SK-MEL-5 (cell line): Measurements from ENCODE around the gene APLP2. TPM values are rescaled to one million over a fixed set of nuclear protein-coding genes. Genes with fewer than 3 reads are reported as not detected.
"Not testable (repeated sequence)": the region's sequence is repeated elsewhere in the genome, so short reads cannot be mapped to it uniquely, and the experiment has no call there.

ENCODE experiments used
- DNase-seq: peaks from one replicate; pipeline ENCODE4 v3.0.0-alpha.2; 2016; ENCODE audit warnings: low read depth, low spot score
- in situ Hi-C: cut with HindIII; loops from 2 replicates; pipeline ENCODE4 v1.10.0; 2016; ENCODE audit warnings: low sequenced_read_pairs, high pct_unique_total_duplicates, low pct_unique_long_range_greater_than_20kb
- total RNA-seq: library from RNA; depleted of rRNA; stranded (reverse); fragments of >200 nt; shearing (Covaris generic); gene quantifications from 2 replicates; pipeline ENCODE4 v1.2.3, GENCODE V29; 2014

APLP2 gene
- total RNA-seq, 1 experiment from 2014 or later: 96.7 TPM

DNA sequence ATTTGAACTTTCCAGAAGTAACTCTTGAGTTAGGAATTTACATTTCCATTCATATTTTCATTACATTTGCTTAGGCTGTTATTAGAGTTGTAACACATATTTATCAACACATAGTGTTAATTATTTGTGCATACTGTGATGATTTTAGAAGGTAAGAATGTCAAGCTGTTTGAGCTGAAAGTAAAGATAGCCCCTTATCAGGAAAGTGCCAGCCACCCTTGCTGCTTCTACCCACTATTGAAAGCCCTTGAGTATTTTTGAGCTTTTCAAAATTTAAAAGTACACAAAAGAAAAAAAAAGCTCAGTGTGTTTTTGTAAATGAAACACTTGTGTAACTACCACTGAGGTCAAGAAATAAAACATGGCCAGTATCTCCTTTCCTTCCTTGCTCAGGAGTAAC lies 8.0 kb downstream of the APLP2 start:
- no peak for DNase-seq
- in situ Hi-C loops: no loop called here

DNA sequence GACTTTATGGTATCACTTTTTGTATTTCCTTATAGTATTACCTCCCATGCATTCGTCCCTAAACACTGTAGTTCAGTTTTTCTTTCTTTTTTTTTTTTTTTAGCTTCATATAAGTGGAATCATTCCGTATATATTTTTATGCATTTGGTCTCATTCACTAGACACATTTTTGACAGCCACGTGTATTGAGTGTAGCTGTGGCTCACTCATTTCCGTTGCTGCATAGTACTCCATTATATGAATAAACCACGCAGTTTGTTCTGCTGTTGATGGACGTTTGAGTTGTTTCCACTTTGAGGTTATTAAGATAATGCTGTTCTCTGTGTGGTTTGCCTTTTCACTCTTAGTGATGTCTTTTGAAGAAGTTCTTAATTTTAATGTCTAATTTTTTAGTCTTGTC lies 8.4 kb downstream of the APLP2 start:
- in situ Hi-C loops: no loop called here
- peak; percentile 8 for DNase-seq

DNA sequence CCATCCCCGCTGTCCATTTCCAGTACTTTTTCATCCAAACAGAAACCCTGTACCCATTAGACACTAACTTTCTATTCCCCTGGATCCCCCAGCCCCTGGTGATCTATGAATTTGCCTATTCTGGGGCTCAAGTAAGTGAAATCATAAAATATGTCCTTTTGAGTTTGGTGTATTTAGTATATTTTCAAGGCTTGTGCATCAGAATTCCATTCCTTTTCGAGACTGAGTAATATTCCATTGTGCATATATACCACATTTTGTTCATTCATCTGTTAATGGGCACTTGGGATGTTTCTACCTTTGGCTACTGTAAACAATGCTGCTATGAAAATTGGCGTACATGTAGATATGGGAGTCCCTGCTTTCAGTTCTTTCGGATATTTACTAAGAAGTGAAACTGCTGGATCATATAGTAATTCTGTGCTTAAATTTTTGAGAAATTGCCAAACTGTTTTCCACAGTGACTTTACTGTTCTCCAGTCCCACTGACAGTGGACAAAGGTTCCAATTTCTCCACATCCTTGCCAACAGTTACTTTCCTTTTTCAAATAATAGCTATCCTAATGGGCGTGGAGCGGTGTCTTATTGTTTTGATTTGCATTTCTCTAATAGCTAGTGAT lies 16.1 kb downstream of the APLP2 start:
- in situ Hi-C loops: no loop called here
- DNase-seq: no peak

DNA sequence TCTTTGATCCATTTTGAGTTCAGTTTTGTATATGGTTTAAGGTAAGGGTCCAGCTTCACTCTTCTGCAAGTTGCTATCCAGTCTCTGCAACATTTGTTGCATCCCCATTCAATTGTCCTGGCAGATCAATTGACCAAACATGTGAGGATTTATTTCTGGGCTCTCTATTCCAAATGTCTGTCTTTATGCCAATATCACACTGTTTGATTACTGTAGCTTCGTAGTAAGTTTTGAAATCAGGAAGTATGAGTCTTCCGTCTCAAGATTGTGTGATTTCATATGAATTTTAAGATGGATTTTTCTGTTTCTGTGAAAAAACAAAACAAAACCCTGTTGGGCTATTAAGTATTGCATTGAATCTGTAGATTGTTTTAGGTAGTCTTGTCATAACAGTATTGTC lies 17.0 kb downstream of the APLP2 start:
- in situ Hi-C loops: no loop called here
- DNase-seq: no peak

DNA sequence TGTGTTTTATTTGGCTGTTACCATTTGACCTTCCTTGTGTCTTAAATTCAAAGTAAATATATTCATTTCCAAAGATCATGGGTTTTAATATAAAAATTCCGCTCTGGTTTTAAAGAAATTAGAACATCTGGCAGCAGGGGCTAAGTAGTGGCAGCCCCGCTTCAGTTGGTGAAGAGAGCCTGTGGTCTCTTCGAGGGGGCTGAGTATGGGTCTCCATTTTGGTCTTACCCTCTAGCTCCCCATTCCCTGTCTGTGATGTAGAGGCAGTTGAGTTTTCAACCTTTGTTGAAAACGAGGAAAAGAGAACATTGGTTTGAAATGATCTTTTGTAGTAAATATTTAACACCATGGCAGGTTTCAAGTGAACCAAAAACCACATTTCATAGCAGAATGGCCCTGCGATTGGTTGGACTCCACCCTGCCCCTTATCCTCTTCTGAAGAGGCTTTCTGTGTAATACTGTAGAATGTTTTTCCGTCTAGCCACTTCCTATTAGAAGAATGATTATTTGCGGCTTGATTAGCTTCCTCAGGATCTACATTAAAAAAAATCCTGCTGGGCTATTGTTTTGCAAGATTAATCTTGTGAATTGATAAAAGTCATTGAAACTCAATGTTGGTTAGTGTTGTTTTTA lies 17.7 kb downstream of the APLP2 start:
- no peak for DNase-seq
- in situ Hi-C loops: no loop called here

- in situ Hi-C loops: no loop called here
- DNase-seq: no peak
Measured at GRCh38 chr11:130088217-130088616, 18.5 kb downstream of the APLP2 start.

- in situ Hi-C loops: no loop called here
- DNase-seq: no peak
Measured at GRCh38 chr11:130088919-130089673, 19.4 kb downstream of the APLP2 start.

DNA sequence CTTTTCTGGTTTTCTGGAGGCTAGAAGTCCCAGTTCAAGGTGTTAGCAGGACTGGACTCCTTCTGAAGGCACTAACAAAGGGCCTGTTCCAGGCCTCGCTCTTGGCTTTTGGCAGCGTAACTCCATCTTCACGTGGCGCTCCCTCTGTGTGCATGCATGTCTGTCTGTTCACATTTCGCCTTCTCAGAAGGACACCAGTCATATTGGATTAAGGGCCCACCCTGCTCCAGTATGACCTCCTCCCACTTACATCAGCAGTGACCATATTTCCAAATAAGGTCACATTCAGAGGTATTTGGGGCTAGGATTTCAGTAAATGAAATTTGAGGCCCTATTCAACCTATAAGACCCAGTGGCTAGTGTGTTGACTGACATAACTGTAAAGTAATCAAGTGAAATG lies 20.0 kb downstream of the APLP2 start:
- DNase-seq: no peak
- in situ Hi-C loops: no loop called here

- in situ Hi-C loops: not testable (repeated sequence)
Measured at GRCh38 chr11:130090517-130090916, 20.8 kb downstream of the APLP2 start.

GRCh38 chr11:130091169-130091568 lies 21.5 kb downstream of the APLP2 start:
- in situ Hi-C loops, DNase-seq: not testable (repeated sequence)

More at GRCh38 chr11:130090517-130090916, 20.8 kb downstream of the APLP2 start:
- DNase-seq: not testable (repeated sequence)

- no peak for DNase-seq
- in situ Hi-C loops: no loop called here
Measured at GRCh38 chr11:130092661-130093060, 23.0 kb downstream of the APLP2 start.

DNA sequence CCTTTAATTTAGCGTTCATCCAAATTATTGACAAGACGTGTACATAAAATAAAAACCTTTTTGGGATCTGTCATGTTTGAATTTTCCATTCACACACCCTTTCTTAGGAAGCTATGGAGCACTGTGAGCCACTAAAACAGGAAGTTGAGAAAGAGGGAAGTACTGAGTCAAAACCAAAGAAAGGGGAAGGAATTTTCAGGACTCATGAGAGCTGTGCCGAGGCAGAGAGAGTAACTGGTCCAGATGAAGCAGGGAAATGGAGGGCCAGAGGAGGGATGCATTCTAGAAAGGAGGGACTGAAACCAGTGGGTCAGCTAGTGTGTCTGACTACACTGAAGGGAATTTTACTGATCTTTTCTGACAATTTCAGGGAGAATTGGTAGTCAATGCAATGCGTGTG lies 24.9 kb downstream of the APLP2 start:
- no peak for DNase-seq
- in situ Hi-C loops: no loop called here

DNA sequence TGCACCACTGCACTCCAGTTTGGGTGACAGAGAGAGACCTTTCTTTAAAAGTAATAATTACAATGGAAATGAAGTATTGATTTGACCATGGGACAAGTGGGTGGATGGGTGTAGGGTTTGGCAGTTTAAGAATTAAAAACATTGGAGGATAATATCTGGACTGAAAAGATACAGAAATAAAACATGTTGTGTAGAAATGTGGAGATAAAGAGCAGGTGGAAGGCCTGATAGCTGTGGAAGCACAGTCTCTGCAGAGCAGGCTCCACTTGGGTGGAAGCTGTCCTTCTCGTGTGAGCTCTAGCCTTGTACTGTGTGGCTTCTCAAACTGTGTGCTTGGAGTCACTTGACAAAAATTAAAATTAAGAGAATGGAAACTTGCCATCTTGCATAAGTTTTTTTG lies 25.6 kb downstream of the APLP2 start:
- DNase-seq: no peak
- in situ Hi-C loops: no loop called here

DNA sequence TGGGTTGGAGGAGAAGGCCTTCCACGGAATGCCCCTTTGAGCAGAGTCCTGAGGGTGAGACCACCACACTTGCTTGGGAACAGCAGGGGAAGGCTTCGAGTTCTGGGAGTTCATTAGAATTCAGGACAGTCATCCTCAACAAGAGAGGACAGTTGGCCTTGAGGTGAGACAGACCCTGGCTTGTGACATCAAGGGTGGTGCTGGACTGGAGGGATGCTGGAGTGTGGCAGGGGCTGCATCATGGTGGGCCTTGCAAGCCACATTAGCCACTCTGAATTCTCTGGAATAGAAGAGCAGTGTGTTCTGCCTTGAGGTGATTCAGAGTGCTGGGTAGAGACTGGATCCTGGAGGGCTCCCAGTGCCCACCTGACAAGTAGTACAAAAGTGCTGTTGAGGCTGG lies 26.3 kb downstream of the APLP2 start:
- in situ Hi-C loops: no loop called here
- DNase-seq: no peak

- in situ Hi-C loops: no loop called here
- DNase-seq: no peak
Measured at GRCh38 chr11:130096823-130097222, 27.1 kb downstream of the APLP2 start.

- in situ Hi-C loops: no loop called here
- no peak for DNase-seq
Measured at GRCh38 chr11:130097285-130097684, 27.6 kb downstream of the APLP2 start.

- no peak for DNase-seq
- in situ Hi-C loops: no loop called here
Measured at GRCh38 chr11:130099356-130099755, 29.7 kb downstream of the APLP2 start.

DNA sequence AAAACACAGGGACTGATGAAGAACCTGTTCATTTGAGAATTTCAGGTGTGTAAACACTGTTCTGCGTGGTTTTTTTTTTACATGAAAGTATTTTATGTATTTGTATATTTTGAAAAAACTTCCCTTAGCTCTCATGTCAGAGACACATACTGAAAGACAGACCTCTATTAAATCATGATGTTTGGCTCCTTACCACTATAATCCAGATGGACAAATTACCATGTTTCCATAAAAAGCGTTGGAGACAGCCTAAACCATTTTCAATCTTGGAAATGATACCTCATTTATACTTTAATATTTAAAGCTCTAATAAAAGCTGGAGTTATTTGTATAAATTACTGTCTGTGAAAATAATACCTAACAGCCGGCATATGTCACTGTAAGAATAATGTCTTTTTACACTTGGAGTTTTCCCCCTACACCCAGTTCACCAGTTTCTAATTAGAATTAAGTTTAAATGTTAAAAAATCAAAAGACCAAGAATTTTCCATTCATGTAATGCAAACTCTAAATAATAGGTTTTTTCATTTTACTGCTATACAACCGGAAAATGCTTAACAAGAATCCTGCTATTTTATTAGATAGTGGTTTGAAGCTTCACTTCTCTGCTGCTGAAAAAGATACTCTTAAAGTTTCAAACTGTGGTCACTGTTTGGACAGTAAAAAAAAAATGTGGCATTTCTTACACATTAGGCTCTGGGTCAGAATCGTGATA lies 30.8 kb downstream of the APLP2 start:
- no peak for DNase-seq
- in situ Hi-C loops: no loop called here
